Stimulated activated CD4-positive, alpha-beta T cell treated with anti-CD3 and anti-CD28 coated beads, Interleukin-12 subunit alpha, Interleukin-12 subunit beta, amount 100 ng/mL, for 4 hours (primary cell): ENCODE data around the gene CLDN24.

Experiments
- DNase-seq: peaks from one replicate; pipeline ENCODE4 v3.0.0-alpha.2; 2020

CLDN24 gene

GRCh38 chr4:183320211-183321059 is 1.8 kb downstream of the CLDN24 start, which contains the start of gene CLDN22:
TSS of gene CLDN22 (minus strand) at chr4:183320276. CDS start at chr4:183320218, 58 bp downstream.
- no peak for DNase-seq

- no peak for DNase-seq
Measured at GRCh38 chr4:183318656-183319055, 3.6 kb downstream of the CLDN24 start.

GRCh38 chr4:183314806-183315205 is 7.4 kb downstream of the CLDN24 start:
- DNase-seq: no peak

- no peak for DNase-seq
Measured at GRCh38 chr4:183314336-183314735, 7.9 kb downstream of the CLDN24 start.

GRCh38 chr4:183312841-183313240 is 9.4 kb downstream of the CLDN24 start:
- no peak for DNase-seq

- DNase-seq: no peak
Measured at GRCh38 chr4:183306811-183307210, 15.4 kb downstream of the CLDN24 start.

- DNase-seq: no peak
Measured at GRCh38 chr4:183304538-183304937, 17.7 kb downstream of the CLDN24 start.

- no peak for DNase-seq
Measured at GRCh38 chr4:183304067-183304466, 18.2 kb downstream of the CLDN24 start.

GRCh38 chr4:183303301-183303700 is 18.9 kb downstream of the CLDN24 start:
- no peak for DNase-seq

GRCh38 chr4:183300655-183301054 is 21.6 kb downstream of the CLDN24 start:
- DNase-seq: no peak

- no peak for DNase-seq
Measured at GRCh38 chr4:183300070-183300469, 22.2 kb downstream of the CLDN24 start.

GRCh38 chr4:183299464-183299863 is 22.8 kb downstream of the CLDN24 start:
- DNase-seq: no peak

GRCh38 chr4:183297675-183298074 is 24.6 kb downstream of the CLDN24 start:
- DNase-seq: no peak

- no peak for DNase-seq
Measured at GRCh38 chr4:183295711-183296110, 26.5 kb downstream of the CLDN24 start.

- DNase-seq: no peak
Measured at GRCh38 chr4:183291070-183291469, 31.2 kb downstream of the CLDN24 start.

- no peak for DNase-seq
Measured at GRCh38 chr4:183289688-183290087, 32.5 kb downstream of the CLDN24 start.

- DNase-seq: no peak
Measured at GRCh38 chr4:183288955-183289354, 33.3 kb downstream of the CLDN24 start.

- no peak for DNase-seq
Measured at GRCh38 chr4:183287677-183288076, 34.5 kb downstream of the CLDN24 start.

- no peak for DNase-seq
Measured at GRCh38 chr4:183287309-183287659, 34.9 kb downstream of the CLDN24 start.

- DNase-seq: no peak
Measured at GRCh38 chr4:183286590-183287308, 35.5 kb downstream of the CLDN24 start.

GRCh38 chr4:183285886-183286285 is 36.3 kb downstream of the CLDN24 start:
- DNase-seq: no peak

GRCh38 chr4:183284965-183285364 is 37.3 kb downstream of the CLDN24 start:
- DNase-seq: no peak

GRCh38 chr4:183284258-183284785 is 37.9 kb downstream of the CLDN24 start:
- no peak for DNase-seq

GRCh38 chr4:183276106-183276505 is 46.1 kb downstream of the CLDN24 start:
- no peak for DNase-seq
